NCI-H2227 (cell line): ENCODE results near the gene CHMP4B.

Experiments used
- DNase-seq: peaks from one replicate; lab custom pipeline; 2025; ENCODE audit not compliant: unreplicated experiment; lab: John Stamatoyannopoulos, UW

The CHMP4B gene

DNA sequence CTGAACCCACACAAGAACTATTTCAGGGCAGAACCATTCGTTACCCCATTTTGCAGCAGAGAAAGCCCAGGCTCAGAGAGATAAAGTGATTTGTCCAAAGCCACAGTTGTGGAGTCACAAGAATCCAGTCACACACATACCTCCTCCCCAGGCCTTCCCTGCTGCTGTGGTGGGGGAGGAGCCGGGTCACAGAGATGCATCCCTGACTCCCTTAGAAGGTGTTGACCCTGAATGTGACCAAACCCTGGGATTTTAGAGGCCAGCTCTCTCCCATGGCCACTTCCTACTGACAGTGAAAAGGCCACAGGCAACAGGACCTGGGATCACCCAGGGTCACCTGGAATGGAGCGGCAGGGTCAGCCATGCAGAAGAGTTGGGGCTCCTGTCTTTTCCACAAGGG, 48.6 kb downstream of the CHMP4B start:
- DNase-seq: no peak

DNA sequence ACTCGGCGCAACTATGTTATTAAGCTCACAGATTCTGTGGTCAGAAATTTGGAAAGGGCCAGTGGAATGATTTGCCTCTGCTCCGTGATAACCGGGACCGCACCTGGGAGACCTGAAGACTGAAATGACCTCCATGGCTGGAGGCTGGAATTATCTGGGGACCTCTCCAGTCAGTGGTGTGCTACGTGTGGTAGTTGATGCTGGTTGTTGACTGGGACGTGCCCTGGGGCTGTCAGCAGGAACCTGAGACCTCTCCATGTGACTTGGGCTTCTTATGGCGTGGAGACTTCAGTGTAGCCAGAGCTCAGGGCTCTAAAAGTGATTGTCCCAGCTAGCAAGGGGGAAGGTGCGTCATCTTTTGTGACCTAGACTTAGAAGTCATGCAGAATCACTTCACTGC, 50.3 kb downstream of the CHMP4B start:
- no peak for DNase-seq

DNA sequence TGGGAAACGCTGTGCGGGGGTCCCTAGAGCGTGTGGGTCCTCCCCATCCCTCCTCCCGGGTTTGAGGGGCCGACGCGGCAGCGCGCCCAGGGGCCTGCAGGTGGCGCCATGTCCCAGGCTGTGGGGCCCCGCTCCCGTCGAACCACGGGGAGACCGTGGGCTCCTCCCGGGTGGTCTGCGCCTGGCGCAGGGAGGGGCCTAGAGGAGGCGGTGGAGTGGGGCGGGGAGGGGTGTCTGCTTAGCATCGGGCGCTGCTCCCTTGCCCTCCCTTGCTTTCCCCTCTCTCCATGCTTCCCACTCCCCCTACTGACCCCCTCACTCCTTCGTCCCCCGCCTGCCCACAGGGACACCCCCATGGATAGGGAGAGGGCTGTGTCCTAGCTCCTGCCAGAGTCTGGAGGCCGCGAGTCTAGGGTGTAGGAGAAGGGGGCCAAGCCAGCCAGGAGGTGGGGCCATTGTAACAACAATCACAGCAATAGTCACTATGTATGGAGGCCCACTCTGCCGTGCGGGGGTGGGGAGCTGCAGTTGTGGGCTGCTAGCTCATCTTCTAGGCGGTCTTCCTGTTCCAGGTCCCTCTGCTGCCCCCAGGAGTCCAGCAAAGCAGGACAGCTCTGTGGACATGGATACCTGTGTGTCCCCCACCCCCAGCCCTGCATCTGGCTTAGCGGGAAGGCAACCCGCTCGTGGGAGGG, 51.7 kb downstream of the CHMP4B start:
- DNase-seq: peak; percentile 69

DNA sequence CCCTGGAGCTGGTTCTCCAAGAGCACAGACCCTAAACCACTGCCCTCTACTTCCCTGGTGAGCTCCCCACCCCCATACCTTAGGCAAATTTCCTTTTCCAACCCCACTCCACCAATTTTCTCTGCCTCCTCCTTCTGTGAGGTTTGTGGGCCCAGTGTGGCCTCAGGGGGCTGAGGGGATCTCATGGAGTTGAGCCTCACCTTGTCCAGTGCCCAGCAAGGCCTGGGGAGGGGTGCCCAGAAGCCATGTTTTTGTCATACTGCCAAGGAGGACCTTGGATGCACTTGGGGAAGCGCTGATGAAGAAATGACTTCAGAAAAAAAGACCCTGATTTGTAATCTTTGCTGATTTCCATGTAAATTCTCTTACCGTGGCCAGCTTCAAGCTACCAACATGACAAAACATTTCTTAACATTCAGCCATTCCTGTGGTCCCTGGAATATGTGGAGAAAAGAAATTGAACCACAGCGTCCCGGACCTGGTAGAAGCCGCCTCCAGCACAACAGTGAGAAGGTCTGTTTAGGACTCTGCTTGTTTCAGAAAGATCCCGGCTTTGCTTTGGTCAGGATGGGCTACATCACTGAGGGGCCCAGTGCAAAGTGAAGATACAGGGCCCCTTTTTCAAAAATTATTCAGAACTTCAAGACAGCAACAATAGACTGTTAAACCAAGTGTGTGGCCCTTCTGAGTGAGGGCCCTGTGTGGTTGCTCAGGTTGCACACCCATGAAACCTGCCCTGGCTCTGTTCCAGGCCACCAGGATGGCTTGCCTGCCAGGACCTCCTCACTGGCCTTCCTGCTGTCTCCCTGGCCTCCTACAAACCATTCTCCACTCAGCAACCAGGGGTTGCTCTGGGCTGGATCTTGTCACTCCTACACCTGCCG, 52.5 kb downstream of the CHMP4B start:
- DNase-seq: no peak

DNA sequence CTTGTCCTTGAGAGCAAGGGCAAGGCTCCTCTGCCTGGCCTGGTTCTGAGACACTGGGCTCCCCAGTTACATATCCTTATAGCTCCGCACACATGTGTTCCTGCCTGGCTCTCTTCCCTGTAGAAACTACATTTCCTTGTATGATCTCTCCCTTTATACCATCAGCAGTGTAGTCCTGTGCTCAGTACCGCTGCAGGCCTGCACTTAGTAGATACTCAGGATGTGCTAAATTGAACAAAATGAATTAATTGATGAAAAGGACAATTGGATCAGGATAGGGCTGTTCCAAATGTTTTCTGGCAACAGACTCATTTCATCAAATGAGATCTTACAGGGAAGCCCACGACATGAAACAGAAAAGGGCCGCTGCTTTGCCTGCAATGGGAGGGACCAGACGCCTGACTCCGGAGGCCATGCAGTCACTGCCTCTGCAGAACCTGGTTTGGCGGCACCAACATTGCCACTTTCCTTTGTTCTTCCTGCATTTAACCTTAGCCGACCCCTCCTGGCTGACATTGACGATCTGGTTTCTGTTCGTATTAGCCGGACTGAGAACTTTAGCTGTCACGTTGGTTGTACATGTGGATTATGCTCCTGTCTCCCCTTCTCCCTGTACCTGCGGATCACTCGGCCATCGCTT, 53.3 kb downstream of the CHMP4B start:
- peak; percentile 12 for DNase-seq

DNA sequence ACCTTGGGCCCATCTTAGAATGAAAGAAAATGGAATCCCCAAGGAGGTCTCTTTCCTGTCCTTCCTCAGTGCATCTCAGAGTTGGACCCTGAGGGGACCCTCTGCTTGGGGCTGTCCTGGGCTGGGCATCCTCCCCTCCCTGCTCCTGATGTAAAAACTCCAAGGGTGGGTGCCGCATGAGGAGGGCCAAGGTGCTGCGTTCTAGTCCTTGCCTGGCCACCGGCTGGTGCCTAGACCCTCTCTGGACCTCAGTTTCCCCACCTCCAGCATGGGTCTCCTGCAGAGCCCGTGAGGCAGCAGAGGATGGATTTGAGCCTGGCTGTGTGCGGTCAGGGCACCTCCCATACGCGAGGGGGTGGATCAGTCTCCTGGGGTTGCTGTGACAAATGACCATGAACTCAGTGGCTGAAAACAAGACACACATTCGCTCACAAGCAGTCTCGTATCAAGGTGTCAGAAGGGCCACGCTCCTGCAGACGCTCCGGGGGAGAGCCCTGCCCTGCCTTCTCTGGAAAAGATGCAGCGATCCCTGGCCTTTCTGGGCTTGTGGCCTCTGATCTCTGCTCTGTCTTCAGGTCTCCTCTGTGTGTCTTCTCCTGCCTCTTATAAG, 54.7 kb downstream of the CHMP4B start:
- no peak for DNase-seq

DNA sequence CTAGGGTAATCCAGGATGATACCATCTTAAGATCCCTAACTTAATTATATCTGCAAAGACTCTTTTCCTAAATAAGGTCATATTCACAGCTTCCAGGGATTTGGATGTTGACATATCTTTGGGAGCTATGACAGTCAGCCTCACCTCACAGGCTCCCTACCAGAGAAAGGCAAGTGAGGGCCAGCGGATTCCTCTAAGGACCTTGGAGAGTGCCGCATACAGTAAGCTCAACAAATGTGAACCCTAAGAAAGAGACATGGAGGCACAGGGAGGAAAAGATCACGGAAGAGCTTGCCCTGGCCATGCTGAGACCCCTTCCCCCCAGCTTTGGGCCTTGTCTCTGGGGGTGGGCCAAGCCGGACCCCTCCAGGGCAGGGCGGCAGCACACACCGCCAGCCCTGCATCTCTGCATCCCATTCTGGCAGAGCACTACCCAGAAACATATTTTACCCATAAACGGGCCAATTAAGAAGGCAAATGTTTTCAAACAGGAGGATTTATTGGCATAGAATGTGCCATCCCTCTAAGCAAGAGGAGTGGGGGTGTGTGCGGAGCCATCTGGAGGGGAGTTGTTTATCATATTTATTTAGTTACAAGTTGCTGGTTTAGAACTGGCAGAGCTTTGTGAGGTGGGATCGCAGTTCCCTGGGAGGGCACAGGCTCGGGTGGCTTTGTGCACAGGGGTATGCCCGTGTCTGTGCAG, 55.4 kb downstream of the CHMP4B start:
- no peak for DNase-seq

DNA sequence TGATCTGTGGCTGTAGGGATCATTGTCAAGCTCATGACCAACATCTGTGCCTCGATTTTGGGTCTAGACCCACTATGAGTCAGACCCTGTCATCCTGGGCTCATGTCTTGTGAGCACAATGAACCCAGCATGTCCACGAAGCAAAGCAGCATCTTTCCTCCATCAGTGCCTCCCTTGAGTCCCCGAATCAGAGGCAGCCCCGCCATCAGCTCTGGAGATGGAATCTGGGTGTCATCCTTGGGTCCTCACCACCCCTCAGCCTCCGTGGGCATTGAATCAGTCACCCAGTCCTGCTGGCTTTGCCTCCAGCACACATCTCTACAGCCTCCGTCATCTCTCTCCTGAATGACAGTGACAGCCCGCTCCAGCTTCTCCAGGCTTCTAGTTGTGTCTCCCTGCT, 56.9 kb downstream of the CHMP4B start:
- DNase-seq: no peak

DNA sequence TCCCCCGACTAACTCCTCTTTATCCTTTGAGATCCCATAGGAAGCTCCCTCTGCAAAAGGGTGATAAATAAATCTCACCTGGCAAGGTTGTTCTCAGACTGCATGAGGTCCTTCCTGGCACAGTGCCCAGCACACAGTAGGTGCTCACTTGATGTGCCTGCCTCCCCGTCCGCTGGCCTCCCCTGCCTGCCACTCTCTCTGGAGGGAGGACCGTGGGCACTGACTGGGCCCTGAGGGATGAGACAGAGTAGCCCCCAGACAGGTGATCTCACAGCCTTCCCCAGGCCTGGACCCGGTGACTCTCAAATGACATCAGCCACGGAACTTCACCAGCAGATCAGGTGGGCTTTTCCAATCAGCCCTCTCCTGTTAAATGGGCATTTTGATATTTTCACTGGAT, 57.4 kb downstream of the CHMP4B start:
- no peak for DNase-seq

DNA sequence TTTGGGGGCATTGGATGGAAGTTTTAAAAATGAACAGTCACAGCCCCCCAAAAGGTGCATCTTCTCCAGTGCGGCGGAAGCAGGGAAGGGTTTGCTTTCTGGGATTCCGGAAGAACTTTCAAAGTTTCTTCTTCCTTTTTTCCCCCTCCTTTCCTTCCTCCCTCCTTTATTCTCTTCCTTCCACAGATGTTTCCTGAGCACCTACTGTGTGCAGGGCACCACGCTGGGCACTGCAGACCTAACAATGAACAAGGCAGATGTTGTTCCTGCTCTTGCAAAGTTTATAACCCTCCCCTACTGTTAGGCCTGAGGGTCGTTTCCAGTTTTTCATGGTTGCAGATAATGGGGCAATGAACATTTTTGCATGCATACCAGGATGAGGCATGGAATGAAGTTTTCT, 58.1 kb downstream of the CHMP4B start:
- DNase-seq: no peak

DNA sequence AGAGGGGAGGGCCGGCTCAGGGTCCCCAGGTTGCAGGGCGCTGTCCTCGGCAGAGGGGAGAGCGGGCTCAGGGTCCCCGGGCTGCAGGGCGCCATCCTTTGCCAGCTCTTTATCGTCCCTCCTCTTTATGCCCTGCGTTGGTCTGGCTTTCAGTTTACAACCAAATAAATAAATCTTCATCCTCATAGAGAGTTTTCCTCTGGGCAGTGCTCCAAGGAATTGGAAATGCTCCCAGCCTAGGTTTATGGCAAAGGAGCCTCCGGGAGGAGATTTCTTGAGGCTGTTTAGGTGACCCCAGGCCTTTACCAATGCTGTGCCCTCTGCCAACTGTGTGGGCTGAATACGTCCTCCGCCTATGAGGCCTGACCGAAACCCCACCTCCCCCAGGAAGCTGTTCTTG, 60.2 kb downstream of the CHMP4B start:
- no peak for DNase-seq

DNA sequence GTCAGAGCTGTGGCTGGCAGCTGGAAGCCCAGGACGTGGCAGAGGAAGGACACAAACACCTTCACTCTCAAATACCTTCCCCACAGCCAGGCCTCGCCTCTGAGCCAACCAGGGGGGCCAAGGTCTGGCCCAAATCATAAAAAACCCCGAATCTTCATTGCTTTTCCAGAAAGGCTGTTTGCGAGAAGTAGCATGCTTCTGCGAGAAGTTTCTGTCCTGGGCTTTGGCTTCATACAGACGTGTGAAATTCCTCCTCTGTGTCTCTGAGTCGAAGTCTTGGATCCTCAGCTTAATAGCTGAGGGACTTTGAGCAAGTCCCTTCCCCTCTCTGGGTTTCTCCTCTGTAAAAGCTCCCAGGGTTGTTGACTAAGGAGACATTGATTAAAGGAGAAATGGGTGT, 63.0 kb downstream of the CHMP4B start:
- no peak for DNase-seq

DNA sequence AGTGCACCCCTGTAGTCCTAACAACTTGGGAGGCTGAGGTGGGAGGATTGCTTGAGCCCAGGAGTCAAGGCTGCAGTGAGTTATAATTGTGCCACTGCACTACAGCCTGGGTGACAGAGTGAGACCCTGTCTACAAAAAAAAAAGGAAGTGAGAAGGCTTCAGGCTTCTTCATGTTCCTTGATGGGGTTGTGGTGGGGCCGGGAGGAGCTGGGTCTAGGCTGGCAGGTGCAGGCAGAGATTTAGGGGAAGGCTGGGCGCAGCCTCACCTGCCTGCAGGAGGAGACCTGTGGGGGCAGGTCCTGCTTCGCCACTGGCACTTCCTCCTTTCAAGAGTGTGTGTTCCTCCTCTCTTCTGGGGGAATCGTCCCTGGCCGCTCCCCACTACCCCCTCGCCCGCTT, 63.9 kb downstream of the CHMP4B start:
- no peak for DNase-seq

DNA sequence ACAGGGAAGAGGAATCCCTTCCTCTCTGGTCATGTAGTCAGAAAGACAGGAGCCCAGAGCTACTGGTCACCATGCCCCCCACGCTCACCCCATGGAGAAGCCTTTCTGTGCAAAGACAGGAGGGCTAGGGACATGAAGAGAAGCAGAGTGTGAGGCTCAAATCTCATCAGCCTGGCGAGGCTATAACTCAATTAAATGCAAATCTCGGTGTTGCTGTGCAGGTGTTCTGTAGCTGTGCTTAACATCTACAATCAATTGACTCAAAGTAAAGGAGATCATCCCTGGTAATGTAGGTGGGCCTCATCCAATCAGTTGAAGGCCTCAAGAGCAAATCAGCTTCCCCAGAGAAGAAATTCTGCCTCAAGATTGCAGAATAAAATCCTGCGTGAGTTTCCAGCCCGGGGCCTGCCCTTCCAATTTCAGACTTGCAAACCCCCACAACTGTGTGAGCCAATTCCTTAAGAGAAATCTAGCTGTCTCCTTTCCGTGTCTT, 64.4 kb downstream of the CHMP4B start:
- DNase-seq: no peak

DNA sequence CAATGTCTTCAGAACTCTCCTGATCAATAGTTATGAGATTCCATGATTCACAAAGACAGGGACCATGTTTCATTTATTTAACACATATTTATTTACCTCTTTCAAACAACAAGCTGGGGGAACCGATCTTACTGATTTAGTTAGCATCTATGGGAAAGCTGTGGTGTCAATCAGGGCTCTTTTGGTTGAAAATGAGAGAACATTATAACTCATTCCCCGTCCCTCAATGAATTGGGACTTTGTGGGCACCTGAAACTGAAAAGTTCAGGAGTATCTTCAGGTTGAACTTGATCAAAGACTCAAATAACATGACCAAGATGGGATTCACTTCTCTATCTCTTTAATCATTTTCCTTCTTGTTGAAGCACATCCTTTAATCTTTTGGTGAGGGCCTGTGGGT, 67.4 kb downstream of the CHMP4B start:
- no peak for DNase-seq

DNA sequence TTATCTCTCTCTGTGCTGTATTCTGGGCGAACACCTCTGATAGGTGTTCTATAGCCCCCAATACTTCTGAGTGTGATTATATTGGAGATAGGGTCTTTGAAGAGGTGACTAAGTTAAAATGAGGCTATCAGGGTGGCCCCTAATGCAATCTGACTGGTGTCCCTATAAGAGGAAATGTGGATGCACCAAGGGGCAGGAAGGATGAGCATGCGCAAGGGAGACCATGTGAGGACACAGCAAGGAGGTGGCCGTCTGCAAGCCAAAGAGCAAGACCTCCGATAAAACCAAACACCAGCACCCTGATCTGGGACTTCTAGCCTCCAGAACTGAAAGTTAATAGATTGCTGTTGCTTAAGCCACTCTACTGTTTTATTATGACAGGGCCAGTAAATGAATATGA, 69.2 kb downstream of the CHMP4B start:
- no peak for DNase-seq

DNA sequence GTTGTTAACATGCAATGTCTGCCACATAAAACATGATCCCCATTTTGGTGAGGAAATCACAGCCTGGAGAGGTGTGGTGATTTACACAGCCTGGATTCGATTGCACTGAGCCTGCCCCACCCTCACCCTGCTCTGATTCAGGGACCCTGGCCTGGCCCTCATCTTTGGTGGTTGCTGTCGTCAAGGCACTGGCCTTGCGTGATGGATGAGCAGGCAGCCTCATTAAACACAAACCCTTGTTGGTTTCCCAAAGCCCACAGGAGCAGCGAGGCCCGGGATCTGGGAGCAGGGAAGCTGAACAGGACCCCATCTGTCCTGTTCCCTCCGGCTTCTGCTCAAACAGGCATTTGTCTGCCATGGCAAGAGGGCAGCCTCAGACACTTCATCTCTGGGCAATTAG, 70.8 kb downstream of the CHMP4B start:
- peak; percentile 49 for DNase-seq

DNA sequence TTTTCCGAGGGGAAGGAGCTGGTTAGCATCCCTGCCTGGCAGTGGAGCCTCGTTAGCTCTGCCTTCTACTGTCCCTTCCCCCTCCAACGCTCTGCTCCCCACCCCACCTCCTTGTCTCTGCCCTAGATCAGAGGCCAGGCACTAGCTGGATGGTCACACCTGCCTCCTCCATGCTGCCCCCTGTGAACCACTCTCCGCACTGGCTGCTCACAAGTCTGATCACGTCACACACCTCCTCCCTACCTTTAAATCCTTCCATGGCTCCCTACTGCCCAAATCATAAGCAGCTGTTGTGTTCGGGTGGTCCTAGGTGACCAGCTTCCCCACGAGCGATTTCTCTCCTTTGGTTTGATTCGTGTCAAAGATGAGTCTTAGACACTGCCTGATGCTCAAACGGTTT, 71.3 kb downstream of the CHMP4B start:
- no peak for DNase-seq

DNA sequence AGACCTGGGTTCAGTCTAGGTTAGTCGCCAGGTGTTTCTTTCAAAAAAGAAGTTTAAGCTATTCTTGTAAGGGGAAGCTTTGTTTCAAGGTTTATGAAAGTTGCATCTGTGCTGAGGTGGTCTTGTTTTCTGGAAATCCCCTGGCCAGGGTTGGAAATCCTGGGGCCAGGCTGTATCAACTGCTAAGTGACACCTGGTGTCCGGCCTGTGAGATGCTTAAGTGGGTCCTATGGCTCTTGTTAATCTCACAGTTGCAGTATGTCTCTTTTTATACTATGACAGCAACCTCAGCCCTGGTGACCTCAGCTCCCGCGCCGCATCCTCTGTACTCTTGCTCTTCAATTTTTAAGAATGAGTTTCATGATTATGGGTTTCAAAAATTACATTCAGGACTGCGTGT, 72.0 kb downstream of the CHMP4B start:
- peak; percentile 14 for DNase-seq

DNA sequence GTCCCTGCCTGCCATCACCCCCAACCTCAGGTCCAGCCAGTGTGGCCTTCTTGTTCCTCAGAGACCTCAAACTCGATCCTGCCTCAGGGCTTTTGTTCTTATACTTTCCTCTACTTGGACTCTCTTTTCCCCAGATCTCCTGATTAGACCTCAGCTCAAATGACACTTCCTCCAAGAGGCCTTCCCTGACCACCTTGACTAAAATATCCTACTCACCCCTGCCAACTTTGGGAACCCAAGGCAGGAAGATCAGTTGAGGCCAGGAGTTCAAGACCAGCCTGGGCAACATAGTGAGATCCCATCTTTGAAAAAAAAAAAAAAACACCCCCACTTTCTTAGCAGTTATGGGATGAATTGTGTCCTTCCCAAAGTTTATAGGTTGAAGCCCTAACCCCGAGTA, 73.5 kb downstream of the CHMP4B start:
- DNase-seq: no peak

DNA sequence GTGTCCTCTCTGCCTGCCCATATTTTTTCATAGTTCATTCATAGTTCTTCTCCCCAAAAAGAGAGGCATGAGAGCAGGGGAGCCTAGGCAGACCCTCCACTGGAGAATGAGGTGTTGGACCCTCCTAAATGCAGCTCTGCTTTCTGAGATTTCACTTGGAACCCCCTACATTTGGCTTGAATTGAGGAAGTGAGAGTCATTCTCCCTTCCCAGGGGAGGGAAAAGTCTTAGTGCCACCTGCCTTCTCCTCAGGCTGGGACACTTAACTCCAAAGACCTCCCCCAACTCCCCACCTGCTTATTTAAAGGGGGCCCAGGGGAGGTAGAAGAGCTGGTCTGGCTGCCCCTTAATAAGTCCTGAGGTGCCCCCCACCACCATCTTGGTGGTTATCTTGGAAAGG, 78.2 kb downstream of the CHMP4B start:
- no peak for DNase-seq
